PFSK-1 (cell line): ENCODE data around the gene KLHL8.

Experiments
- POLR2AphosphoS5 ChIP-seq: IDR thresholded peaks from 2 replicates; pipeline ENCODE4 v1.6.1; 2012; ENCODE audit warnings: low read depth, mild to moderate bottlenecking, control low read depth, low read length, moderate library complexity
- TF ChIP-seq, protein P1 (sequence below), 2 experiments: IDR thresholded peaks; 2 replicates each; pipeline versions ENCODE4 v1.6.1 to v1.8.0; 2011 to 2012; ENCODE audit warnings: low read depth in 2 of 2, low read length in 2 of 2, control low read depth in 1 of 2, inconsistent platforms in 1 of 2, mild to moderate bottlenecking in 1 of 2, moderate library complexity in 1 of 2; ENCODE audit not compliant: insufficient read depth in 1 of 2

DNA sequence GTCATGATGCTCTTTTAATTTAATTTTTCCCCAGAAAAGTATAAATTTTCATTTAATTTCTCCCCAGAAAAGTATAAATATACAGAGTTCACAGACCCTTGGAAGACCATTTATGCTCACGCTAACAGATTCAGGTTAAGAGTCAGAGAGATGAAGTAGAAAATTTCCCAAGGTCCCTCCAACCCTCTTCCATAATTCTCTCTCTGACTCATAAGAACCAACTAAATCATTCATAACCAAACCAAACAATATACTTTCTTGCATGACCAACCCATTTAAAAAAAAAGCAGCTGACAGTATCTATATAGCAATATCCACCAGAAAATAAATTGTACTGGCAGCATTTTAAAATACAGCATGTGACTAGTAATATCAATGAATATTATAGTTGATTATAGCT, 3.9 kb downstream of the KLHL8 start:
- no peak for TF ChIP-seq POLR2AphosphoS5
- TF ChIP-seq, protein P1, sequence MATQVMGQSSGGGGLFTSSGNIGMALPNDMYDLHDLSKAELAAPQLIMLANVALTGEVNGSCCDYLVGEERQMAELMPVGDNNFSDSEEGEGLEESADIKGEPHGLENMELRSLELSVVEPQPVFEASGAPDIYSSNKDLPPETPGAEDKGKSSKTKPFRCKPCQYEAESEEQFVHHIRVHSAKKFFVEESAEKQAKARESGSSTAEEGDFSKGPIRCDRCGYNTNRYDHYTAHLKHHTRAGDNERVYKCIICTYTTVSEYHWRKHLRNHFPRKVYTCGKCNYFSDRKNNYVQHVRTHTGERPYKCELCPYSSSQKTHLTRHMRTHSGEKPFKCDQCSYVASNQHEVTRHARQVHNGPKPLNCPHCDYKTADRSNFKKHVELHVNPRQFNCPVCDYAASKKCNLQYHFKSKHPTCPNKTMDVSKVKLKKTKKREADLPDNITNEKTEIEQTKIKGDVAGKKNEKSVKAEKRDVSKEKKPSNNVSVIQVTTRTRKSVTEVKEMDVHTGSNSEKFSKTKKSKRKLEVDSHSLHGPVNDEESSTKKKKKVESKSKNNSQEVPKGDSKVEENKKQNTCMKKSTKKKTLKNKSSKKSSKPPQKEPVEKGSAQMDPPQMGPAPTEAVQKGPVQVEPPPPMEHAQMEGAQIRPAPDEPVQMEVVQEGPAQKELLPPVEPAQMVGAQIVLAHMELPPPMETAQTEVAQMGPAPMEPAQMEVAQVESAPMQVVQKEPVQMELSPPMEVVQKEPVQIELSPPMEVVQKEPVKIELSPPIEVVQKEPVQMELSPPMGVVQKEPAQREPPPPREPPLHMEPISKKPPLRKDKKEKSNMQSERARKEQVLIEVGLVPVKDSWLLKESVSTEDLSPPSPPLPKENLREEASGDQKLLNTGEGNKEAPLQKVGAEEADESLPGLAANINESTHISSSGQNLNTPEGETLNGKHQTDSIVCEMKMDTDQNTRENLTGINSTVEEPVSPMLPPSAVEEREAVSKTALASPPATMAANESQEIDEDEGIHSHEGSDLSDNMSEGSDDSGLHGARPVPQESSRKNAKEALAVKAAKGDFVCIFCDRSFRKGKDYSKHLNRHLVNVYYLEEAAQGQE (IDR thresholded peaks at IDR 0.05; ENCODE audit: insufficient read depth in 1 of 2, low read depth in 2 of 2, low read length in 2 of 2), result no peak
